Measurements from ENCODE around the gene AGRN.
"Not testable (repeated sequence)": the region's sequence is repeated elsewhere in the genome, so short reads cannot be mapped to it uniquely, and the experiment has no call there.

AGRN gene

DNA sequence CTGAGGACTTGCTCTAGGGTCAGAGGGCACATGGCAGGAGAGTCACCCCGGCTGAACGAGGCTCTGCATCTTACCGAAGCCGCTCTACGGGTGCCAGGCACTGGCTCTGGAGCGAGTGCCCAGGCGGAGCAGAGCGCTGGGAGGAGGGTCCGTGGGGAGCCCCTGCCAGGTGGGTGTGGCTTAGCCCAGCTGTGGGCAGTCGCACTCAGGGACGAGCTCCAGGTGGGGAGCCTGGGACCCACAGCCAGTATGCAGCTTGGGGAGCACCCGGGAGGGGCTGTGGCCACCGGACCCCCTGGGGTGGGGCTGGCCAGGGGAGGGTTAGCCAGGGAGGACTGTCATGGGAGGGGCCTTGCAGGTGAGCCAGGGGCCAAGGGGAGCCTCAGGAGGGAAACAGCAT, 3.8 kb downstream of the AGRN start:
- Histone ChIP-seq H3K27me3 (ENCODE audit: control insufficient read depth in 1 of 2, insufficient read depth in 2 of 2, low read length in 2 of 2) (no peaks in the 10 kb centered on the region), H3K27ac (ENCODE audit: low read length) (no peak overlapping the region), H3K4me1 (ENCODE audit: control insufficient read depth, insufficient read depth, low read length) (peaks cover 8% of the 10 kb centered on the region), H3K4me3 (ENCODE audit: low read length in 2 of 2) (no peak overlapping the region), H3K9me3 (ENCODE audit: control insufficient read depth in 2 of 2, low read length in 2 of 2) (no peaks in the 10 kb centered on the region), H3K36me3 (ENCODE audit: control insufficient read depth in 2 of 2, insufficient read depth in 2 of 2, low read length in 2 of 2) (no peaks in the 10 kb centered on the region), H3K9ac (ENCODE audit: low read length in 2 of 2) (no peak overlapping the region)

DNA sequence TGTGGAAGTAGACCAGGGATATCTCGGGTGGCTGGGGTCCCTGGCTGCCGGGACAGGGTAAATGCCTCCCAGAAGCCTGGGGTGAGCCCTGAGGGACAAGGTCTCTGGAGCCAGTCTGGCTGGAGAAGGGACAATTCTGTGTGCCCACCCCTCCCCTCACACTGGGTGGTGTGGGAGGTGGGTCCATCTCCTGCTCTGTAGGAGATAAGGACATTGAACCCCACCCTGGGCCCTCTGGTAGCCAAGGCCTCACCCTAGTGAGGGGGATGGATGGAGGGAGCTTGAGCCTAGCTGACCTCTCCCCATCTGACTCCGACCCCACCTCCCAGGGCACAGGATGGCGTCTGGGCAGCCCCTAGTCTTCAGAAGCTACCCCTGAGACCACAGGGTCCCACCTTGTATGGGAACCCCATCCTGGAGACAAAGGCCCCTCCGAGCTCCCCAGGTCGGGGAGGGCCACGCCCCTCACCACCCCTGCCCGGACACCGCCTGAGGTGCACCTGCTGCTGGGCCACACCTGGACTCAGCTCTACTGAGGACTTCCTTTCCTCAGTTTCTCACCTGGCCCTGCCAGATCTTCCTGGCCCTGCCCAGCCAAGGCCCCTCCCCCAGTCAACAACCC, 4.3 kb downstream of the AGRN start:
- H3K9ac ChIP-seq (ENCODE audit: low read length in 2 of 2), result no peak overlapping the region
- H3K4me1 ChIP-seq (ENCODE audit: control insufficient read depth, insufficient read depth, low read length), result peaks cover 8% of the 10 kb centered on the region
- no peaks in the 10 kb centered on the region for H3K36me3 ChIP-seq (ENCODE audit: control insufficient read depth in 2 of 2, insufficient read depth in 2 of 2, low read length in 2 of 2)
- no peak overlapping the region for H3K4me3 ChIP-seq (ENCODE audit: low read length in 2 of 2)
- no peaks in the 10 kb centered on the region for H3K9me3 ChIP-seq (ENCODE audit: control insufficient read depth in 2 of 2, low read length in 2 of 2)
- no peak overlapping the region for H3K27ac ChIP-seq (ENCODE audit: low read length)
- no peaks in the 10 kb centered on the region for H3K27me3 ChIP-seq (ENCODE audit: control insufficient read depth in 1 of 2, insufficient read depth in 2 of 2, low read length in 2 of 2)

DNA sequence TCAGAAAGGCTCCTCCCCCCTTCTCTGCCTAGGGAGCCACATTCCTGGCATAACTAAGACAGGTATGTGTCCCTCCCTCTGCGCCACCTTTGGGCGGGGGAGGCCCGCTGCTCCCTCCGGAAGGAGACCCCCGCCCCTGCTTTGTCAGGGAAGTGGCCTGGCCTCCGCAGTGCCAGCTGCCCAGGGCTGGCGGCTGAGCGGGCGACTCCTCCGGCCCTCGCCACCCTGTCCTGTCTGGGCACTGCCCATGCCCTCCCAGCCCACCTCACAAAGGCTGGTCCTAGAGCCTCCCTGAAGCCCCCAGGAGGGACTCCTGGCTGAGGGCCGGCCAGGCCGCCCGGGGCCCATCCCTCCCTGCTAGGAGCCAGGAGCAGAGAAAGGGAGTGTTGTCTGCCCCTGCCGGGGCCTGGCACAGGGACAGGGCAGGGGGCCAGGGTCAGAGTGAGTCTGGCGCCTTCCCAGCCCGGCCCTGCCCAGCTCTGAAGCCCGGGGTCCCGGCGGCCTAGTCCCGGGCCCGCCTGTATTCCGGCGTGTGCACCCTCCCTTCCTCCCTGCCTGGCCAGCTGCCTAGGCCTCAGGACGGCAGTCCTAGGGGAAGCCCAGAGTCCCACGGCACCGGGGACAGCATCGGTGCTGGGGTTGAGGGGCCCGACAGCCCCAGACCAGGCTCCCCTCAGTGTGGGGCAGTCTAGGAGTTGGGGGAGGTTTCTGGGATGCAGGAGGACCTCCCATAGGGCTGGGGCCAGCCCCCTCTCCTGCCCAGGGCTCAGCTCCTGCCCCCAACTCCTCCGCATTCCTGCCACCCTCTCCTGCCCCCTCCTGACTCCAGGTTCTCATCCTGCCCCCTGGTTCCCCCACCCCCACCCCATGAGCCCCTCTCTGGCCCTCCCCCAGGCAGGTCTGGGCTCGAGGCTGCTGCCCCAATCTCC, 5.1 kb downstream of the AGRN start:
- H3K9me3 ChIP-seq (ENCODE audit: control insufficient read depth in 2 of 2, low read length in 2 of 2), result no peaks in the 10 kb centered on the region
- H3K27me3 ChIP-seq (ENCODE audit: control insufficient read depth in 1 of 2, insufficient read depth in 2 of 2, low read length in 2 of 2), result no peaks in the 10 kb centered on the region
- no peak overlapping the region for H3K4me3 ChIP-seq (ENCODE audit: low read length in 2 of 2)
- H3K36me3 ChIP-seq (ENCODE audit: control insufficient read depth in 2 of 2, insufficient read depth in 2 of 2, low read length in 2 of 2), result no peaks in the 10 kb centered on the region
- no peak overlapping the region for H3K9ac ChIP-seq (ENCODE audit: low read length in 2 of 2)
- H3K4me1 ChIP-seq (ENCODE audit: control insufficient read depth, insufficient read depth, low read length), result peaks cover 8% of the 10 kb centered on the region
- no peak overlapping the region for H3K27ac ChIP-seq (ENCODE audit: low read length)

DNA sequence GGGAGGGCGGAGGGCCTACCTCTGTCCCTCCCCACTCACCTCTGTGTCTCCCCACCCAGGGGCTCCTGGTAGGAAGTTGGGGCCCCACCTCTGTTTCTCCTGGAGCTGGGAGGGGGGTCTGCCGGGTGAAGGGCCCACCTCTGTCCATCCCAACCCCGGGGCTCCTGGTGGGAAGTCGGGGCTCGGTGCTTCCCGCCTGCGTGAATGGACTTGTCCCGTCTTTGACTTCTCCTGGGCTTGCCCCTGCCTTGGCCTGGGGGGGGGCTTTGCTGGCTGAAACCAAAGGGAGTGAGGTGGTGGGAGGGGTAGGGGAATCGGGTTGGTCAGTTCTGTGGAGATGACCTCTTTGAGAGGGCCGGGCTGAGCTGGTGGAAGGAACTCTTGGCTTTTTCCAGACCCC, 5.8 kb downstream of the AGRN start:
- Histone ChIP-seq H3K9me3 (ENCODE audit: control insufficient read depth in 2 of 2, low read length in 2 of 2) (no peaks in the 10 kb centered on the region), H3K27ac (ENCODE audit: low read length) (no peak overlapping the region), H3K9ac (ENCODE audit: low read length in 2 of 2) (no peak overlapping the region), H3K36me3 (ENCODE audit: control insufficient read depth in 2 of 2, insufficient read depth in 2 of 2, low read length in 2 of 2) (no peaks in the 10 kb centered on the region), H3K27me3 (ENCODE audit: control insufficient read depth in 1 of 2, insufficient read depth in 2 of 2, low read length in 2 of 2) (no peaks in the 10 kb centered on the region), H3K4me3 (ENCODE audit: low read length in 2 of 2) (no peak overlapping the region), H3K4me1 (ENCODE audit: control insufficient read depth, insufficient read depth, low read length) (peaks cover 8% of the 10 kb centered on the region)

DNA sequence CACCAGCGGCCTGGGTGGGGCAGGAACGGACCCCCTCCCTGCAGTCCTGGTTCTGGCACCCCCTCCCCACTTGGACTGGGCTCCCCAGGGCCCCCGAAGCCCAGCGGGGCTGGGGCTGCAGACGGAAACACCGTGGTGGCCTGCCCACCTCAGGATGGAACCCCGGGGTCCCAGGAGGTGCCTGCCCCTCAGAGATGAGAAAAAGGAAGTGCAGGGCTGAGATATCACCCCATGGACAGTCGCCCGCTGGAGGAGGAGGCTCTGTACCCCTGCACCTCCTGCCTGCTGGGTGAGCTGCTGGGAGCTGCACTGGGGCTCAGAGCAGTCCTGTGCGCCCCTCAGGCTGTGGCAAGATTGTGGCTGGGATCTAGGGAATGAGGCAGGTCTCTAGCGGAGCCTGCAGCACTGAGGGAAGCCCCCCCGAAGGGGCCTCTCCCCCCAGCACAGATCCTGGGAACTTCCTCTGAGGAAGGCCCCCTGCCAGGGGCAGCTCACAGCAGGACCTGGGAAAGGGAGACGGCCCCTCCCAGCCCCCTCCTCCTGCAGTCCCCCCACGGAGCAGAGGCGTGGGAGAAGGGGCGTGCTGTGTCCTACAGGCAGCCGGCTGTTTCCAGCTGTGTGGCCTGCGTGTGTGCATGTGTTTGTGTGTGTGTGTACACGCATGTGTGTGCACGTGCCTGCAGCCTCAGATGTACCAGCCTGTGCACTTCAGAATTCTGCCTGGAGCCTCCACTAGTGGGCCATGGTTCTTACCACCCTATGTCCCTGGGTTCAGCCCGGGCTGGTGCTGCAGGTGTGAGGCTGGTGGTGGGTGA, 6.9 kb downstream of the AGRN start:
- Histone ChIP-seq H3K36me3 (ENCODE audit: control insufficient read depth in 2 of 2, insufficient read depth in 2 of 2, low read length in 2 of 2) (no peaks in the 10 kb centered on the region), H3K4me1 (ENCODE audit: control insufficient read depth, insufficient read depth, low read length) (no peaks in the 10 kb centered on the region), H3K27ac (ENCODE audit: low read length) (no peak overlapping the region), H3K27me3 (ENCODE audit: control insufficient read depth in 1 of 2, insufficient read depth in 2 of 2, low read length in 2 of 2) (peaks cover 0 to 2% of the 10 kb centered on the region in 2 donors), H3K9me3 (ENCODE audit: control insufficient read depth in 2 of 2, low read length in 2 of 2) (no peaks in the 10 kb centered on the region), H3K9ac (ENCODE audit: low read length in 2 of 2) (no peak overlapping the region), H3K4me3 (ENCODE audit: low read length in 2 of 2) (no peak overlapping the region)

DNA sequence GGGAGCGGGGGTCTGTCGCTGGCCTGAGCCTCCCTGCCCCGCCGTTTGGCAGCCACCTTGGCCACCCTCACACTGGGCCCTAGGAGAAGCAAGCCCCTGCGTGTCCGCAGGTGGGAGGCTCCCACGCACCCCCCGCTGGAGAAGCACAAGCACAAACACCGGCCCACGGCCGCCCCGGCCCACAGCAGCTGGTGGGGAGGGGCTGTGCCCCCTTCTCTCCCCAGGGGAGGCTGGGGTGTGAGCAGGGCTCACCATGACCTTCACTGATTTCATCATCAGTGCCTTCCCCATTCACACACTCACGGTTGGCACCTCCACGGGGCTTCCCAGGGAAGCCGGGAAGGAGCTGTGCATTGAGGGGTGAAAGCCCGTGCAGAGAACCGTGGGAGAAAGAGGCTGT, 7.9 kb downstream of the AGRN start:
- Histone ChIP-seq H3K4me1 (ENCODE audit: control insufficient read depth, insufficient read depth, low read length) (peaks cover 4% of the 10 kb centered on the region), H3K9me3 (ENCODE audit: control insufficient read depth in 2 of 2, low read length in 2 of 2) (no peaks in the 10 kb centered on the region), H3K27ac (ENCODE audit: low read length) (no peak overlapping the region)

DNA sequence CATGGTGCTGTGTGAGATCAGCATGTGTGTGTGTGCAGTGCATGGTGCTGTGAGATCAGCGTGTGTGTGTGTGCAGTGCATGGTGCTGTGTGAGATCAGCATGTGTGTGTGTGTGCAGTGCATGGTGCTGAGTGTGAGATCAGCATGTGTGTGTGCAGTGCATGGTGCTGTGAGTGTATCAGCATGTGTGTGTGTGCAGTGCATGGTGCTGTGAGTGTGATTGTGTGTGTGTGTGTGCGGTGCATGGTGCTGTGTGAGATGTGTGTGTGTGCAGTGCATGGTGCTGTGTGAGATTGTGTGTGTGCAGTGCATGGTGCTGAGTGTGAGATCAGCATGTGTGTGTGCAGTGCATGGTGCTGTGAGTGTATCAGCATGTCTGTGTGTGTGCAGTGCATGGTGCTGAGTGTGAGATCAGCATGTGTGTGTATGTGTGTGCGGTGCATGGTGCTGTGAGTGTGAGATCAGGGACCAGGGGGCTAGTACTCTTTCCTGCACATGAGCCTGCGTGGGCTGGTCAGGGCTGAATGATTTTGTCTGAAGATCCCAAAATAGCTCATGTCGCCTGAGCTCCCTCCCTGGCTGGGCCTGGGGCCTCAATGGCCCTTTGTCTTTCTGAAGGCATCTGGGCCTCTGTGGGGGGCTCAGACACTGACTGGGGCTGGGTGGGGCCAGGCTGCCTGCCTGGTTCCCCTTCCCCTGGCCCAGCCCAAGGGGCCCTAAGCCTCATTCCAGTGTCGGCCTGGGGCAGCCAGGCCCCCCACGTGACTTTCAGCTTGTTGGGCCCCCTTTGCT, 11.1 kb downstream of the AGRN start:
- not testable (repeated sequence) for H3K27ac ChIP-seq (ENCODE audit: low read length); H3K9me3 ChIP-seq (ENCODE audit: control insufficient read depth in 2 of 2, low read length in 2 of 2); H3K4me3 ChIP-seq (ENCODE audit: low read length in 2 of 2); H3K9ac ChIP-seq (ENCODE audit: low read length in 2 of 2); H3K36me3 ChIP-seq (ENCODE audit: control insufficient read depth in 2 of 2, insufficient read depth in 2 of 2, low read length in 2 of 2)
- peaks cover 6 to 22% of the 10 kb centered on the region in 2 donors for H3K27me3 ChIP-seq (ENCODE audit: control insufficient read depth in 1 of 2, insufficient read depth in 2 of 2, low read length in 2 of 2)
- H3K4me1 ChIP-seq (ENCODE audit: control insufficient read depth, insufficient read depth, low read length), result peaks cover 16% of the 10 kb centered on the region

More for the DNA sequence above, 7.9 kb downstream of the AGRN start:
- Histone ChIP-seq H3K9ac (ENCODE audit: low read length in 2 of 2) (no peak overlapping the region), H3K4me3 (ENCODE audit: low read length in 2 of 2) (no peak overlapping the region), H3K27me3 (ENCODE audit: control insufficient read depth in 1 of 2, insufficient read depth in 2 of 2, low read length in 2 of 2) (peaks cover 6% of the 10 kb centered on the region in 2 donors), H3K36me3 (ENCODE audit: control insufficient read depth in 2 of 2, insufficient read depth in 2 of 2, low read length in 2 of 2) (no peaks in the 10 kb centered on the region)

DNA sequence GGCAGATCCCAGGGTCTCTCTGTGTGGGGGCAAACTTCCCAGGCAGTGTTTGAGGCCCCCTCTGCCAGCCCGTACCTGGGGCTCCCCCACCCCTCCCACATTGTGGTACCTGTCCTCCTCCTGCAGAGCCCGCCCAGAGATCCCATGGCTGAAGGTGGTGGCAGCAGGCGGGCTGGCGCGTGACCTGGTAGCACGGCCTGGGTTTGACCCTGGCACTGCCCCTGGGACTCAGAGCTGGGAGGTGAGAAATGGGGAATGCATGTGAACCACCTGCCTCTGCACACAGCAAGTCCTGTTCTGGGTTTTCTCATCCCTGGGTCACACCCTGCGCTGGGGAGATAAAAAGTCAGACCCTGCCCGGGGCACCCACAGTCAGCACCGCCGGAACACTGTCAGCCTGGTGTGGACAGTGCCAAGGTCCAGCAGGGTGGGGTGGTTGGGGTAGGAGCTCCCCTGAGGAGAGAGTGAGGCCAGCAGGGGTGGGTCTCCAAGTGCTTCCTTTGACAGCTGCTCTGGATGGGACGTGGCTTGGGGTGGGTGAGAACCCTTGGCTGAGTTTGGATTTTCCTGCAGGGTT, 11.8 kb downstream of the AGRN start:
- Histone ChIP-seq H3K9ac (ENCODE audit: low read length in 2 of 2) (no peak overlapping the region), H3K27me3 (ENCODE audit: control insufficient read depth in 1 of 2, insufficient read depth in 2 of 2, low read length in 2 of 2) (peaks cover 6 to 22% of the 10 kb centered on the region in 2 donors), H3K27ac (ENCODE audit: low read length) (no peak overlapping the region)

DNA sequence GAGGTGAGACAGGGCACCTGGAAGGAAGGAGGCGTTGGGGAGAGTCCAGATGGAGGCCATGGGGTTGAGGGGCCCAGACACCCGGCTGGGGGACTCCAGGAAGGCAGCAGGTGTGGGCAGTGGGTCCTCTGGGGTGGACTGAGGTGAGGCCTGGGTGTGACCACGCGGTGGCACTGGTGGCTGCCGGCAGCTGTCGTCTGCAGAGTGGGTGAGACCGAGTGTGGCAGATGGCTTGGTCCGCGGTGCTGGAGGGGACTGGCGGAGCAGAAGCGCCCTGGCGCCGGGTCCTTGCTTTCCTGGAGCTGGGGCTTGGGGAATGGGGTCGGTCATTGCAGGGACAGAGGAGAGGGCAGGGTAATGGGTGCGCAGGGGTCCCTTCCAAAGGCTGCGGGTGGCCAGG, 12.5 kb downstream of the AGRN start:
- Histone ChIP-seq H3K4me3 (ENCODE audit: low read length in 2 of 2) (no peak overlapping the region), H3K4me1 (ENCODE audit: control insufficient read depth, insufficient read depth, low read length) (peaks cover 16% of the 10 kb centered on the region), H3K36me3 (ENCODE audit: control insufficient read depth in 2 of 2, insufficient read depth in 2 of 2, low read length in 2 of 2) (no peaks in the 10 kb centered on the region), H3K27ac (ENCODE audit: low read length) (no peak overlapping the region), H3K27me3 (ENCODE audit: control insufficient read depth in 1 of 2, insufficient read depth in 2 of 2, low read length in 2 of 2) (peaks cover 6 to 22% of the 10 kb centered on the region in 2 donors), H3K9ac (ENCODE audit: low read length in 2 of 2) (no peak overlapping the region), H3K9me3 (ENCODE audit: control insufficient read depth in 2 of 2, low read length in 2 of 2) (no peaks in the 10 kb centered on the region)

More for the DNA sequence above, 11.8 kb downstream of the AGRN start:
- H3K36me3 ChIP-seq (ENCODE audit: control insufficient read depth in 2 of 2, insufficient read depth in 2 of 2, low read length in 2 of 2), result no peaks in the 10 kb centered on the region
- no peak overlapping the region for H3K4me3 ChIP-seq (ENCODE audit: low read length in 2 of 2)
- peaks cover 16% of the 10 kb centered on the region for H3K4me1 ChIP-seq (ENCODE audit: control insufficient read depth, insufficient read depth, low read length)
- H3K9me3 ChIP-seq (ENCODE audit: control insufficient read depth in 2 of 2, low read length in 2 of 2), result no peaks in the 10 kb centered on the region

Measured in stomach smooth muscle (tissue), 2 donors.